Sigmoid colon (tissue), 7 donors: ENCODE results near the gene SLC36A4. TPM values are rescaled to one million over a fixed set of nuclear protein-coding genes. Genes with fewer than 3 reads are reported as not detected.

ENCODE experiments used
- DNase-seq: peaks from one replicate; pipeline ENCODE4 v3.0.0-alpha.2; 2019
- H3K27ac ChIP-seq, 4 donors: fragments of 200-600 bp; sonication (generic); one replicate each; pipeline ENCODE4 v1.5.1; 2016 to 2019; ENCODE audit warnings: mild to moderate bottlenecking in 1 of 4
- H3K27me3 ChIP-seq, 3 donors: fragments of 200-600 bp; sonication (generic); one replicate each; pipeline ENCODE4 v1.5.1; 2019; ENCODE audit warnings: mild to moderate bottlenecking in 1 of 3
- H3K36me3 ChIP-seq, 4 donors: fragments of 200-600 bp; sonication (generic); one replicate each; pipeline ENCODE4 v1.5.1; 2016 to 2019
- H3K4me1 ChIP-seq, 4 donors: fragments of 200-600 bp; sonication (generic); one replicate each; pipeline ENCODE4 v1.5.1; 2017 to 2019
- H3K4me3 ChIP-seq, 4 donors: fragments of 200-600 bp; sonication (generic); one replicate each; pipeline ENCODE4 v1.5.1; 2017 to 2019; ENCODE audit warnings: mild to moderate bottlenecking in 2 of 4, moderate library complexity in 1 of 4
- H3K9me3 ChIP-seq, 4 donors: fragments of 200-600 bp in 3 of 4; sonication (generic) in 3 of 4; one replicate each; pipeline versions ENCODE4 v1.5.1 to v1.6.1; 2013 to 2019
- EP300 ChIP-seq, 4 donors: sonication (generic); formaldehyde crosslinking; IDR thresholded peaks; one replicate each; pipeline ENCODE4 v1.6.1; 2017; ENCODE audit warnings: antibody characterized with exemption in 4 of 4
- POLR2A ChIP-seq, 2 donors: fragments of 450-650 bp; IDR thresholded peaks; one replicate each; pipeline ENCODE4 v1.6.1; 2016; ENCODE audit warnings: antibody characterized with exemption in 2 of 2, mild to moderate bottlenecking in 2 of 2, moderate library complexity in 2 of 2
- POLR2AphosphoS5 ChIP-seq, 4 donors: sonication (generic); formaldehyde crosslinking; IDR thresholded peaks; one replicate each; pipeline ENCODE4 v1.6.1; 2017; ENCODE audit warnings: antibody characterized with exemption in 4 of 4
- WGBS, 2 donors: extraction: QIAGEN DNeasy Blood & Tissue Kit; methylation state at CpG; one replicate each; pipeline ENCODE4 v1.1.7; 2013; 5-methylcytosine and 5-hydroxymethylcytosine counted together
- intact Hi-C: fragments of 100-400 bp; cut with DNase I; formaldehyde crosslinking; loops from one replicate; pipeline ENCODE4 v1.15.1; 2023
- polyA plus RNA-seq, 3 donors: library from polyadenylated mRNA; stranded (reverse); fragments of 200-250 nt; gene quantifications; one replicate each; pipeline ENCODE4 v1.2.3, GENCODE V29; 2013
- total RNA-seq, 4 donors: library from RNA; depleted of rRNA; stranded (reverse); fragments of >200 nt; gene quantifications; one replicate each; pipeline ENCODE4 v1.1.0, GENCODE V29; 2016
- TF ChIP-seq, protein P1 (sequence below), 4 experiments: fragments of 450-650 bp in 3 of 4; fragments of 200-600 bp in 1 of 4; IDR thresholded peaks; one replicate each; pipeline ENCODE4 v1.5.1; 2016 to 2019; ENCODE audit warnings: antibody characterized with exemption in 4 of 4, mild to moderate bottlenecking in 3 of 4, moderate library complexity in 2 of 4
- donor health status: healthy with polysubstance abuse.
- donor health status: Bipolar disorder and iron deficiency.
- donor health status: healthy.

SLC36A4 gene
- total and polyA plus RNA-seq, 7 donors = 4.2 to 17.7 (median 14.6) TPM

DNA sequence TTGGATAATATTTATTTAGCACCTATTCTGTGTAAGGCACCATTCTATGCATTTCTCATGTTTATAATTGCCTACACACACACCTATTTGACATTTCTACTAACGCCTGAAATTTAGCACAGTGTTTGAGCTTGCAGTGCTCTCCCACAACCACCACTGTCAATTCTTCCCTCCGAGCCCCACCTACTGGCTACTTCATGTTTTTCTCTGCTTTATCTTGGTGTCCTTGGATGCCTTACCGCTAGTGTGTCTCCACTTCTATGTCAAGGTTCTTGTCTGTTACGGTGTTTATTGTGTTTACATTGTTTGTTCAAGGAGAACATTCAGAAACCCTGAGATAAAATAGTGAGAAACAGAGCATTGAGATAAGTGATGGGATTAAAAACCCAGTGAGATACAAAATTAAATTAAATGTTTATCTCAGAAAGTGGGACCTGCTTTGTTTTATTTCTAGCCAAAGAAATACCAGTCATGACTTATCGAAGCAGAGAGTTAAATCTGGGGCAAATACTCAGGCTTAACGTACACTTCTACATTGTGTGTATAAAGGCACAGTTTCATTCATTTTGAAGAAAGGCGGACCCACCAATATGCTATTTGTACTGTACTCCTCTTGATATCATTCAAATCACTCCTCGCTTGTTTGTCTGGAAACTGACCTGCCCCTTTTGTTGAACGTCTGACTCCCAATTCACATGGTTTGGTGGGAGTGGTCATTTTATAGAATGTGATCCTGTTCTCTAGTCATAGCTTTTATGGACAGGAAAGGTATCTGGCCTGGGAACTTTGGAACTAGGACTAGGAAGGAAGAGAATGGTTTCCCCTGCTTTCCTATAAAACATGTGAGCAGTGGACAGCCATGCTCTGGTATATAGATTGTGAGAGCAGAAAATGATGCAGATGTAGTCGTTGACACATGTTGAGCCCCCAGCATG, 39.2 kb upstream of the SLC36A4 start:
- no peak overlapping the region for H3K4me3 ChIP-seq
- TF ChIP-seq, protein P1, sequence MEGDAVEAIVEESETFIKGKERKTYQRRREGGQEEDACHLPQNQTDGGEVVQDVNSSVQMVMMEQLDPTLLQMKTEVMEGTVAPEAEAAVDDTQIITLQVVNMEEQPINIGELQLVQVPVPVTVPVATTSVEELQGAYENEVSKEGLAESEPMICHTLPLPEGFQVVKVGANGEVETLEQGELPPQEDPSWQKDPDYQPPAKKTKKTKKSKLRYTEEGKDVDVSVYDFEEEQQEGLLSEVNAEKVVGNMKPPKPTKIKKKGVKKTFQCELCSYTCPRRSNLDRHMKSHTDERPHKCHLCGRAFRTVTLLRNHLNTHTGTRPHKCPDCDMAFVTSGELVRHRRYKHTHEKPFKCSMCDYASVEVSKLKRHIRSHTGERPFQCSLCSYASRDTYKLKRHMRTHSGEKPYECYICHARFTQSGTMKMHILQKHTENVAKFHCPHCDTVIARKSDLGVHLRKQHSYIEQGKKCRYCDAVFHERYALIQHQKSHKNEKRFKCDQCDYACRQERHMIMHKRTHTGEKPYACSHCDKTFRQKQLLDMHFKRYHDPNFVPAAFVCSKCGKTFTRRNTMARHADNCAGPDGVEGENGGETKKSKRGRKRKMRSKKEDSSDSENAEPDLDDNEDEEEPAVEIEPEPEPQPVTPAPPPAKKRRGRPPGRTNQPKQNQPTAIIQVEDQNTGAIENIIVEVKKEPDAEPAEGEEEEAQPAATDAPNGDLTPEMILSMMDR (IDR thresholded peaks at IDR 0.05) = peak in 1 of 4 experiments; percentile 49
- no peak for TF ChIP-seq POLR2AphosphoS5 (IDR thresholded peaks at IDR 0.05)
- intact Hi-C loops = loop anchor here (5.0 kb wide), 1 partner anchor 295 kb away; no protein-coding TSS in a partner anchor

DNA sequence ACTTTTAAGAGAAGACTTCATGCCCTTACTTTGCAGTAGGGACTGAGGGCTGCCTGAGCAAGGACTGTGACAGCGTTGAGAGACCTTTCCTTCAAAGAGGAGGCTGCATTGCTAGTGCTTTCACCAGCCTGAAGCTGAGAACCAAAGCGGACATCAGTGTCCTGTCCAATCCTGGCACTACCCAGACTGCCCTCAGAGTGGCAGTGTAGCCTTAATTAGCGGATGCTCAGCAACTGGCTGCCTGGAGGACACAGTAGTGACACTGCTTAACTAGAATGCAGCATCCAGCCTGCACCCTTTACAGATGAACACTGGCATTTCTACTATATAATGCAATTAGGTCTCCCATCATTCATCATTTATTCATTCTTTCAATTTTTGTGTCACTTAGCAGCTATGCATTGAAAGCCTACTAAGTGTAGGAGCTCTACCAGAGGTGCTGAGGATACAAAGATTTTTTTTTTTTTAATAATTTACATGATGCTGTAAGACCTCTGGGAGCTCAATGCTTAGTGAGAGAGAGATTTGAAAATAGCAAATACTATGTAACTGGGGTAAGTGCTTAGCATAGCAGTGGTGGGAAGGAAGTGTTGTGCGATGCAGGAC, 36.9 kb upstream of the SLC36A4 start:
- DNase-seq = peak; percentile 84
- H3K36me3 ChIP-seq = no peaks in the 10 kb centered on the region
- 26 to 28% methylated on average over 4 of the region's 4 CpGs for WGBS, 2 donors
- H3K4me1 ChIP-seq = no peaks in the 10 kb centered on the region
- H3K4me3 ChIP-seq = no peak overlapping the region
- intact Hi-C loops = loop anchor here (1.0 to 5.0 kb wide), 2 partner anchors 292 to 418 kb away; no protein-coding TSS in a partner anchor
- peaks cover 0 to 6% (median 0%) of the 10 kb centered on the region in 3 donors for H3K27me3 ChIP-seq
- TF ChIP-seq POLR2A (IDR thresholded peaks at IDR 0.05) = no peak
- TF ChIP-seq EP300 (IDR thresholded peaks at IDR 0.05) = no peak
- TF ChIP-seq, protein P1 (IDR thresholded peaks at IDR 0.05) = peak; percentile 64 to 82 (median 80)
- no peaks in the 10 kb centered on the region for H3K9me3 ChIP-seq
- no peak overlapping the region for H3K27ac ChIP-seq

More for the DNA sequence above, 39.2 kb upstream of the SLC36A4 start:
- Histone ChIP-seq H3K4me1 (no peaks in the 10 kb centered on the region), H3K36me3 (no peaks in the 10 kb centered on the region), H3K27ac (no peak overlapping the region), H3K9me3 (no peaks in the 10 kb centered on the region), H3K27me3 (peaks cover 0 to 6% (median 0%) of the 10 kb centered on the region in 3 donors)
- DNase-seq = no peak
- WGBS, 2 donors = 21 to 46% methylated on average over 10 of the region's 10 CpGs

DNA sequence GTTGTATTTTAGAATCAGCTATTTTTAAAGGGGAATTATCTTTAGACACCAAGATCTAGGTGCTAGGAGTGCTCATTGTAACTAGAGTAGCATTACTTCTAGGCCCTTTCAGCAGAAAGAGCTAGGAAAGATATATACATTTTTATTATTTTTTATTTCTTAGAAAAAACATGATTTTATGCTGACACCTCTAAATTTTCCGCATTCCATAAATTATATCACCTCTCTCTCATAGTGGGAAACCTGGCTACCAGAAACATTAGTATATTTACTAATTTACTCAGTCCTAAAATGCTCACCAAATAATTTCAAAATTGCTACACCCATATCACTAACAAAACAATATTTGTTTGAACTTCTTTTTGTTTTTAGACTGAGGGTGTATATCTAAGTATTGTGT, 32.1 kb upstream of the SLC36A4 start:
- intact Hi-C loops = no loop called here
- WGBS, 2 donors = 95 to 97% methylated on average over 1 of the region's 1 CpG
- Histone ChIP-seq H3K27ac (no peak overlapping the region), H3K36me3 (no peaks in the 10 kb centered on the region), H3K4me3 (no peak overlapping the region), H3K4me1 (no peaks in the 10 kb centered on the region), H3K9me3 (no peaks in the 10 kb centered on the region), H3K27me3 (peaks cover 0 to 6% (median 0%) of the 10 kb centered on the region in 3 donors)
- no peak for TF ChIP-seq POLR2A (IDR thresholded peaks at IDR 0.05)
- TF ChIP-seq, protein P1 (IDR thresholded peaks at IDR 0.05) = no peak
- no peak for TF ChIP-seq POLR2AphosphoS5 (IDR thresholded peaks at IDR 0.05)
- TF ChIP-seq EP300 (IDR thresholded peaks at IDR 0.05) = no peak
- no peak for DNase-seq

DNA sequence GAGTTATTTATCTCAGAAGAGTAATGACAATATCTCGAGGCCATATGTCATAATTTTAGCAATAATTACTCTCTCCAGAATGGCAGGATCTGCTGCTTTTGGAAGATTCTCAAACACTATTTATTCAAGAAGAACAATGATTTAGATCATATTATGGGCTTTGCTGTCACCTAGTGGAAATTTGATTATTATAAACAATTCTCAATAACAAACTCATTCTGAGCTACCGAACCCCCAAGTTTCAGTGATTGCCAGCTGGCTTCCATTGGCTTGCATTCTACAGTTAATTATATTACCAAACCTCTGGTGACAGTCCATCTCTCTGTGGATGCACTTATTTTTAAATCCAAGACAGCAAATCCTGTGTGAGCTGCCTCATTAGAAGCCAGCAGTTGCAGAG, 27.9 kb upstream of the SLC36A4 start:
- WGBS, 2 donors = 19 to 48% methylated on average over 2 of the region's 2 CpGs
- Histone ChIP-seq H3K27ac (no peak overlapping the region), H3K9me3 (no peaks in the 10 kb centered on the region), H3K4me3 (no peak overlapping the region), H3K36me3 (no peaks in the 10 kb centered on the region), H3K4me1 (no peaks in the 10 kb centered on the region), H3K27me3 (no peaks in the 10 kb centered on the region)
- TF ChIP-seq POLR2AphosphoS5 (IDR thresholded peaks at IDR 0.05) (no peak), EP300 (IDR thresholded peaks at IDR 0.05) (no peak), POLR2A (IDR thresholded peaks at IDR 0.05) (no peak)
- TF ChIP-seq, protein P1 (IDR thresholded peaks at IDR 0.05) = peak in 2 of 4 experiments; percentile 11 to 24
- DNase-seq = no peak
- intact Hi-C loops = no loop called here
